ENCODE data around the gene POGZ.

Gene POGZ

GRCh38 chr1:151371370-151372057, 87.8 kb downstream of the POGZ start:
- DNase-seq (ENCODE audit: low read depth in 2 of 2): no peak

GRCh38 chr1:151370211-151370911, 88.9 kb downstream of the POGZ start:
- no peak for DNase-seq (ENCODE audit: low read depth in 2 of 2)

GRCh38 chr1:151369621-151370048, 89.7 kb downstream of the POGZ start:
- no peak for DNase-seq (ENCODE audit: low read depth in 2 of 2)

- no peak for DNase-seq (ENCODE audit: low read depth in 2 of 2)
These were observed 90.0 kb downstream of the POGZ start for GRCh38 chr1:151369302-151369610.

- no peak for DNase-seq (ENCODE audit: low read depth in 2 of 2)
These were observed 90.6 kb downstream of the POGZ start for GRCh38 chr1:151368393-151369301.

- DNase-seq (ENCODE audit: low read depth in 2 of 2): no peak
These were observed 91.5 kb downstream of the POGZ start for GRCh38 chr1:151367658-151368392.

GRCh38 chr1:151364996-151365395, 94.3 kb downstream of the POGZ start:
- no peak for DNase-seq (ENCODE audit: low read depth in 2 of 2)

GRCh38 chr1:151362308-151363155, 96.8 kb downstream of the POGZ start:
- DNase-seq (ENCODE audit: low read depth in 2 of 2): no peak

- DNase-seq (ENCODE audit: low read depth in 2 of 2): no peak
These were observed 97.4 kb downstream of the POGZ start for GRCh38 chr1:151361883-151362282.

GRCh38 chr1:151356696-151357095, 102.6 kb downstream of the POGZ start:
- DNase-seq (ENCODE audit: low read depth in 2 of 2): no peak
